ENCODE data around the gene TMEM147. TPM values are rescaled to one million over a fixed set of nuclear protein-coding genes. Genes with fewer than 3 reads are reported as not detected.

Gene TMEM147
- total and polyA plus RNA-seq, 10 of the 15 experiments (the other 5 are each of a cell fraction or from before 2014, with no cell fraction given), result 53.4 to 145 (median 79.3) TPM

DNA sequence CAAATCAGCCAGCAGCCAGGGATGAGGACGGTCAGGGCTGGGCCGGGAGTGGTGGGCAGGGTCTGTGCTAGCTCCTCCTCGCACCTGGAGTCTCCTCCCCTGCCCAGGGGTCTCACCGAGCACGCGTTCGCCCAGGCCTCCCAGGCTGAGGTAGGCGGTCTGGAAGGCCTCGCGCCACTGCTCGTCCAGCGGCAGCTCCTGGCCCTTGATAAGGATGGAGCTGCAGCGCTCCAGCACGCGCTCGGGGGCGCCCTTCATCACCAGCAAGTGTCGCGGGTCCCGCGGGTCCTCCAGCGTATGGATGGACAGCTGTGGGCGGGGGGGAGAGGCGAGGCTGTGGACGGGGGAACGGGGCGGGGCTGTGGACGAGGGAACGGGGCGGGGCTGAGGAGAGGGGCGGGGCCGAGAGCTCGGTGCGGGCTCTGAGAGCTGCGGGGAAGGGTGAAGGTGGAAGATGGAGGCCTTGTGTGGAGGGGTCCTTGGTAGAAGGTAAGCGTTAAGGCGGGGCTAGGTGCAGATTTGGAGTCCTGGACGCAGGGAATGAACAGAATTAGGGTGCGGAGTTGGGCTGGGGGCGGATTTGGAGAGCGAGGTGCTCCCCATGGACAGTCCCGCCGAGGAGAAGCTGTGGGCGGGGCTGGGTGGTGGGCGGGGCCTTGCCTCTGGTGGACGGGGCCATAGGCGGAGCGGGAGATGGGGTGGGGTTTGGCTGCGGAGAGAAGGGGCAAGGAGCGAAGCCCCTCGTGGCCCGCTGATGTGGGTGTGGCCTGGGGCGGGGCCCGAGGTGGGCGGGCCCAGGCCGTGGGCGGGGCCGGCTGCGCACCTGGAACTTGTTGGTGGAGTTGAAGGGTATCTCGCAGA lies 12.3 kb downstream of the TMEM147 start:
- no peak overlapping the region for H3K27ac ChIP-seq (ENCODE audit: control insufficient read depth, insufficient read depth)
- DNase-seq (ENCODE audit: low read depth, low spot score) (no peak), FAIRE-seq (no peak), ATAC-seq (peak; percentile 40)
- peak overlapping the region; percentile 36; the same call in 1 of the 2 replicates for H3K4me3 ChIP-seq
- intact Hi-C loops (cut with micrococcal nuclease; ENCODE audit: unreplicated experiment) (no loop called here), in situ Hi-C loops (cut with MboI) (no loop called here)
- 46% methylated on average over 32 of the region's 60 CpGs for WGBS (ENCODE audit: insufficient coverage, insufficient replicate concordance, low lambda C conversion rate, missing lambda C conversion rate)
- H2AFZ ChIP-seq (ENCODE audit: control insufficient read depth, low read depth, low read length), result peak overlapping the region; percentile 55
- CTCF ChIA-PET, result interaction anchor here (0.6 to 1.8 kb wide), 5 partner anchors 9 to 143 kb away, joined by 3 to 5 read pairs (median 4); partner anchors contain the start of gene ETV2
- POLR2A ChIA-PET, result interaction anchor here (0.6 to 1.1 kb wide), 2 partner anchors 10 to 134 kb away, joined by 3 to 4 read pairs; no protein-coding TSS in a partner anchor
- no peaks in the 10 kb centered on the region; a peak in 2 of 4 replicates for H3K27me3 ChIP-seq (replicated peaks in 1 of 2; ENCODE audit: control insufficient read depth in 2 of 2, insufficient read depth in 2 of 2, low read length in 1 of 2)
- RAD21 ChIA-PET (ENCODE audit: unreplicated experiment), result no interaction called here
- no peak overlapping the region for H3K9ac ChIP-seq (ENCODE audit: control insufficient read depth, insufficient read depth, low read length)
- H3K4me1 ChIP-seq (ENCODE audit: control insufficient read depth, insufficient read depth, low read length), result peaks cover 30% of the 10 kb centered on the region
- SMC1A ChIA-PET (ENCODE audit: uncharacterized antibody, unreplicated experiment), result no interaction called here
- no peaks in the 10 kb centered on the region; the same call in 2 of the 3 replicates for H3K9me3 ChIP-seq (replicated peaks; ENCODE audit: control insufficient read depth, insufficient read depth, low read length)
- H3K79me2 ChIP-seq (ENCODE audit: control insufficient read depth, insufficient read depth, low read length), result no peaks in the 10 kb centered on the region
- H3K36me3 ChIP-seq (ENCODE audit: control insufficient read depth in 2 of 2, insufficient read depth in 2 of 2, low read length in 1 of 2), result no peaks in the 10 kb centered on the region; a peak in 1 of 4 replicates
- TF ChIP-seq NFXL1 (IDR thresholded peaks at IDR 0.05; ENCODE audit: borderline replicate concordance), result 0 out of 2 replicates have a peak, but pooled peaks have one; percentile 70
- TF ChIP-seq NFYB (IDR thresholded peaks at IDR 0.05; ENCODE audit: insufficient read depth, low read depth, low read length), result no peak
- BruUV-seq (replicated peaks), result no TSS peak
- no peaks in the 10 kb centered on the region for H4K20me1 ChIP-seq (ENCODE audit: control insufficient read depth, insufficient read depth)
- H3K4me2 ChIP-seq (ENCODE audit: control insufficient read depth, insufficient read depth), result peak overlapping the region; percentile 90

All from GM12878 (cell line).